Coronary artery (tissue), 2 donors: ENCODE results near the gene MYCBPAP.

Source experiments
- DNase-seq: peaks from one replicate; pipeline ENCODE4 v3.0.0-alpha.2; 2017; ENCODE audit warnings: low spot score
- H3K27ac ChIP-seq, 2 donors: fragments of 200-600 bp; sonication (generic); one replicate each; pipeline ENCODE4 v1.5.1; 2016 to 2019
- H3K4me3 ChIP-seq: fragments of 200-600 bp; sonication (generic); 2 replicates; pipeline ENCODE4 v1.5.1; 2016; ENCODE audit warnings: mild to moderate bottlenecking, moderate library complexity
- TF ChIP-seq, protein P1 (sequence below): fragments of 200-600 bp; sonication (generic); IDR thresholded peaks from one replicate; pipeline ENCODE4 v1.5.1; 2019; ENCODE audit warnings: antibody characterized with exemption

MYCBPAP gene

DNA sequence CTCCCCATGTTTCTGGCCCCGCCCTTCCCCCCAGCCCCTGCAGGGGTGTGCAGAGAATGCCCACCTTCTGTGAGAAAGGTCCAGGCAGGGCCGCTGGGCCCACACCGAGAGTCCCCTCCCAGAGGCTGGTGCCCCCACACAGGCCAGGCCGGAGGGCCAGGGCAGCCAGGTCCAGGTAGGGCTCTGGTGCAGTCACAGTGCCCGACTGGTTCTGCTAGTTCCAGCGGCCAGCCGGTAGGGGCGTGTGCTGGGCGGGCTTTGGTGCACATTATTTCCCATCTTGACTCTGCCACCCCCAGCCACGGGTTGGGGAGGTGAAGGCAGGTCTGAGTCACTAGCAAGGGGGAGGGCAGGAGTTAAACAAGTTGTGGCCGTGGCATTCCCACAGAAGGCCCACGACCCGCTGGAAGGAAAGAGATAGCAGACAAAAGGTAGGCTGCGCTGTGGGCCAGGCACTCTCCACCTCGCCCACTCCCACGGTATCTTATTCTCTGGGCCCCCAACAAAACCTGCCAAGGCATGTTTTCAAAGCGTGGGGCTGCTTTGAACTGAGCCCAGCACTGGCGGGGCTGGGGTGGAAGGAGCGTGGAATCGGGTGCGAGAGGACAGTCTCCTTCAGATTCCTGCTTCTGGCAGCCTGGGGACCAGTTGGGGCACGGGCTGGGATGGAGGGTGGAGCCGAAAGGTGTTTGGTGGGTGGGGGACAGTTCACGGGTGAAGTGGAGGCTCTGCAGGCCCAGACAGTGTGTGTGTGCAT is 26.2 kb downstream of the MYCBPAP start:
- no peak for DNase-seq
- TF ChIP-seq, protein P1, sequence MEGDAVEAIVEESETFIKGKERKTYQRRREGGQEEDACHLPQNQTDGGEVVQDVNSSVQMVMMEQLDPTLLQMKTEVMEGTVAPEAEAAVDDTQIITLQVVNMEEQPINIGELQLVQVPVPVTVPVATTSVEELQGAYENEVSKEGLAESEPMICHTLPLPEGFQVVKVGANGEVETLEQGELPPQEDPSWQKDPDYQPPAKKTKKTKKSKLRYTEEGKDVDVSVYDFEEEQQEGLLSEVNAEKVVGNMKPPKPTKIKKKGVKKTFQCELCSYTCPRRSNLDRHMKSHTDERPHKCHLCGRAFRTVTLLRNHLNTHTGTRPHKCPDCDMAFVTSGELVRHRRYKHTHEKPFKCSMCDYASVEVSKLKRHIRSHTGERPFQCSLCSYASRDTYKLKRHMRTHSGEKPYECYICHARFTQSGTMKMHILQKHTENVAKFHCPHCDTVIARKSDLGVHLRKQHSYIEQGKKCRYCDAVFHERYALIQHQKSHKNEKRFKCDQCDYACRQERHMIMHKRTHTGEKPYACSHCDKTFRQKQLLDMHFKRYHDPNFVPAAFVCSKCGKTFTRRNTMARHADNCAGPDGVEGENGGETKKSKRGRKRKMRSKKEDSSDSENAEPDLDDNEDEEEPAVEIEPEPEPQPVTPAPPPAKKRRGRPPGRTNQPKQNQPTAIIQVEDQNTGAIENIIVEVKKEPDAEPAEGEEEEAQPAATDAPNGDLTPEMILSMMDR, result no peak
- Histone ChIP-seq H3K27ac (no peak overlapping the region), H3K4me3 (no peak overlapping the region)

- H3K27ac ChIP-seq, result no peak overlapping the region
- TF ChIP-seq, protein P1, result no peak
- H3K4me3 ChIP-seq, result no peak overlapping the region
- no peak for DNase-seq
These were observed 26.7 kb downstream of the MYCBPAP start for GRCh38 chr17:50534979-50535326.

GRCh38 chr17:50535407-50535806 is 27.2 kb downstream of the MYCBPAP start:
- H3K27ac ChIP-seq, result no peak overlapping the region
- DNase-seq, result no peak
- TF ChIP-seq, protein P1, result no peak
- no peak overlapping the region for H3K4me3 ChIP-seq

GRCh38 chr17:50536683-50537646 is 28.7 kb downstream of the MYCBPAP start:
- Histone ChIP-seq H3K27ac (no peak overlapping the region), H3K4me3 (no peak overlapping the region)
- TF ChIP-seq, protein P1, result no peak
- DNase-seq, result no peak

GRCh38 chr17:50537721-50538548 is 29.7 kb downstream of the MYCBPAP start:
- no peak for DNase-seq
- TF ChIP-seq, protein P1, result no peak
- H3K27ac ChIP-seq, result no peak overlapping the region

DNA sequence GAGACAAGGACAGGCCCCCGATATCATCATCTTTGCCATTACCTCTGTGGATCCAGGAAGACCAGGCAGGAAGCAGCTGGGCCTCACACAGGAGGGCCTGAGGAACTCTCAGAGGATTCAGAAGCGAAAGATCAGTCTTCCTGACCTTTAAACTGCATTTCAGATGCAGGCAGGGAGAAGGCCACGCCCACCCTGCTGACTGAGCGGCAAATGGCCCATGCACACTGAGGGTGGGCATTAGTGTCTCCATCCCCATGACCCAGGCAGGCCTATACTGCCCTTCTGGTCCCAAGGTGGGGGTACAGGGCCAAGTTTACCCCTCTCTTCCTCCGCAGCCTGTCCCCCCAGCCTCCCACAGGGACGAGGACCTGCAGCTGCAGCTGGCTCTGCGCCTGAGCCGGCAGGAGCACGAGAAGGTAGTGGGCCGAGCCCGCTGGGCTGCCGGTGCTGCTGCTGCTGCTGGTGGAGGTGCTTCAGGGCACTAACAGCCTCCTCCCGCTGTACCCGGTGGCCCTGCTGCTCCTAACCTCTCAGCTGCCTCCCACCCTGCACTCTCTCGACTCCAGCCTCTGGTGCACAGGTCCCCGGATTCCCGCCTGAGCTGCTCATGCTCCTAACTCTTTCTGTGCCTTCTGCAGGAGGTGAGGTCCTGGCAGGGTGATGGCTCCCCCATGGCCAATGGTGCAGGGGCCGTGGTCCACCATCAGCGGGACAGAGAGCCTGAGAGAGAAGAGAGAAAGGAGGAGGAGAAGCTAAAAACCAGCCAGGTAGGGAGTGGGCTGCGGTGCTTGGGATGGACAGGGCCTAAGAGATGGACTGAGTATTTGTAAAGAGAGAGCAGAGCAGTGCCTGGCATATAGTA is 30.5 kb downstream of the MYCBPAP start:
- TF ChIP-seq, protein P1, result no peak
- DNase-seq, result no peak
- no peak overlapping the region for H3K27ac ChIP-seq
- no peak overlapping the region for H3K4me3 ChIP-seq

More at GRCh38 chr17:50537721-50538548, 29.7 kb downstream of the MYCBPAP start:
- H3K4me3 ChIP-seq, result no peak overlapping the region
